Naive thymus-derived CD4-positive, alpha-beta T cell (primary cell): ENCODE results near the gene SAE1. TPM values are rescaled to one million over a fixed set of nuclear protein-coding genes. Genes with fewer than 3 reads are reported as not detected.
A peak's percentile ranks its signal among the peaks of the same experiment; 100 is the strongest.

Source experiments
- ATAC-seq: fragments of 150-1000 bp; cut with Tn5 transposase; 2 replicates; pipeline ENCODE4 v1.10.0; 2021; ENCODE audit warnings: mild to moderate bottlenecking, moderate library complexity
- CTCF ChIA-PET: fragments of 350-600 bp; sonication (Branson Sonifier 250); formaldehyde crosslinking; loops from one replicate; lab custom pipeline; 2021; ENCODE audit warnings: antibody characterized with exemption; lab: Charles Lee
- POLR2A ChIA-PET: fragments of 350-600 bp; sonication (Branson Sonifier 250); formaldehyde crosslinking; loops from one replicate; lab custom pipeline; 2021; ENCODE audit warnings: antibody characterized with exemption, inconsistent platforms; lab: Charles Lee
- DNase-seq, 9 donors: peaks; one replicate each; pipeline versions ENCODE4 v3.0.0 to v3.0.0-alpha.2; 2020 to 2022; ENCODE audit warnings: mixed read lengths in 1 of 9
- H3K27ac ChIP-seq: one replicate; pipeline ENCODE4 v1.7.0; 2013; ENCODE audit warnings: mild to moderate bottlenecking, low read depth, low read length, moderate library complexity
- H3K27me3 ChIP-seq, 2 donors: one replicate each; pipeline ENCODE4 v1.7.0; 2013; ENCODE audit warnings: low read length in 2 of 2, mild to moderate bottlenecking in 2 of 2, moderate library complexity in 2 of 2; ENCODE audit not compliant: control insufficient read depth in 2 of 2, insufficient read depth in 2 of 2
- H3K36me3 ChIP-seq, 3 experiments: 1 replicate in 2 of 3; 2 replicates in 1 of 3; pipeline ENCODE4 v1.7.0; 2013; ENCODE audit warnings: low read length in 3 of 3, mild to moderate bottlenecking in 3 of 3, moderate library complexity in 1 of 3; ENCODE audit not compliant: insufficient read depth in 3 of 3, control insufficient read depth in 2 of 3
- H3K4me1 ChIP-seq, 2 donors: one replicate each; pipeline ENCODE4 v1.7.0; 2013; ENCODE audit warnings: low read length in 2 of 2, mild to moderate bottlenecking in 2 of 2, moderate library complexity in 1 of 2; ENCODE audit not compliant: control insufficient read depth in 2 of 2, insufficient read depth in 2 of 2
- H3K4me3 ChIP-seq: 2 replicates; pipeline ENCODE4 v1.7.0; 2013; ENCODE audit warnings: mild to moderate bottlenecking, low read length
- H3K9me3 ChIP-seq, 3 experiments: 1 replicate in 2 of 3; 2 replicates in 1 of 3; pipeline ENCODE4 v1.7.0; 2013; ENCODE audit warnings: low read length in 3 of 3; ENCODE audit not compliant: control insufficient read depth in 2 of 3
- H3K27ac Mint-ChIP-seq, 9 donors: one replicate each; pipeline ENCODE4 v1.8.0; 2020 to 2022; ENCODE audit warnings: mixed read lengths in 9 of 9, mild to moderate bottlenecking in 8 of 9, moderate library complexity in 5 of 9, inconsistent platforms in 2 of 9
- H3K27me3 Mint-ChIP-seq, 5 donors: one replicate each; pipeline ENCODE4 v1.8.0; 2021 to 2022; ENCODE audit warnings: mixed read lengths in 5 of 5, mild to moderate bottlenecking in 1 of 5
- H3K36me3 Mint-ChIP-seq, 5 donors: one replicate each; pipeline ENCODE4 v1.8.0; 2020 to 2022; ENCODE audit warnings: mixed read lengths in 5 of 5, mild to moderate bottlenecking in 3 of 5, inconsistent platforms in 1 of 5
- H3K4me1 Mint-ChIP-seq, 7 donors: one replicate each; pipeline ENCODE4 v1.8.0; 2020 to 2022; ENCODE audit warnings: mixed read lengths in 7 of 7, mild to moderate bottlenecking in 3 of 7, inconsistent platforms in 1 of 7
- H3K4me3 Mint-ChIP-seq, 10 donors: one replicate each; pipeline ENCODE4 v1.8.0; 2020 to 2022; ENCODE audit warnings: mild to moderate bottlenecking in 10 of 10, mixed read lengths in 10 of 10, moderate library complexity in 6 of 10, inconsistent platforms in 2 of 10
- H3K9me3 Mint-ChIP-seq, 11 donors: one replicate each; pipeline ENCODE4 v1.8.0; 2020 to 2022; ENCODE audit warnings: mixed read lengths in 11 of 11, mild to moderate bottlenecking in 4 of 11, inconsistent platforms in 1 of 11, moderate library complexity in 1 of 11
- intact Hi-C, 2 donors: fragments of 100-400 bp; cut with micrococcal nuclease; formaldehyde crosslinking; loops; one replicate each; pipeline ENCODE4 v1.15.1; 2023
- polyA plus RNA-seq, 2 donors: library from polyadenylated mRNA; unstranded; fragments of 300-500 nt; fragmentation: Illumina TruSeq; gene quantifications; one replicate each; pipeline ENCODE4 v1.2.3, GENCODE V29; 2021
- total RNA-seq, 6 experiments: library from RNA in 5 of 6; stranded (reverse) in 5 of 6; gene quantifications; 1 replicate in 5 of 6; 2 replicates in 1 of 6; pipeline ENCODE4 v1.2.3 and lab custom pipeline; 2021 to 2026

SAE1 gene
- total and polyA plus RNA-seq, 7 experiments from 2014 or later = 34.3 to 181 (median 50.0) TPM

DNA sequence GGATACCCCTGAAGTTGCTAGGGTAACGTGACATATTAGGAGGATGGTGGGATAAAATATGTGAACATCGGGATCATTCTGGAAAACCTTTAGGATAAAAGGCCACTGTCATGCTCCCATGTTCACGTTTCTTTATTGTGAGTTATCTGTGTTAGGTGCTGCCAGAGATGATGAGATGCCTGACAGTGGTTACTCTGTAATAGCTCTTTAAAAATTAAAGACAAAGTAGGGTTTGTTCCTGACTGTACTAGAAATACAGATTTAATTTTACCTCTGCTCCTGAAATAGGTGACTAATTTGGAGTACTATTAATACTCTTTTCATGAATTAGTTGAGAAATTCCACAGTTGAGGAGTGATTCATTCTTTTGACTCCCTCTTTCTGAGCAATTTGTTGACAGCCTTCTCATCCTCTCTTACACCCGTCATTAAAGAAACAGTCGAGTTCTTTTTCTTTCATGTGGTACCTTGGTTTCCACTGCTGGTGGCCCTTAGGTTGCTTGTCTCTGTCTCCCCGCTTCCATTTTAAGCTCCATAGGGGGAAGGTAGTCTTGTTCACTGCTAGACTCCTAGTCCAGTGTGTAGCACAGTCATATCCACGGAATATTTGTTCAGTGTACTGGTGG, 28.4 kb downstream of the SAE1 start:
- DNase-seq (peak in 7 of 9 donors; percentile 69 to 83 (median 80)), ATAC-seq (peak; percentile 91)
- no peaks in the 10 kb centered on the region for H3K9me3 ChIP-seq
- intact Hi-C loops = loop anchor here (1.0 to 5.0 kb wide), 7 partner anchors 10 to 68 kb away; no protein-coding TSS in a partner anchor
- H3K4me1 Mint-ChIP-seq = peaks cover 35 to 80% (median 63%) of the 10 kb centered on the region in 7 donors
- CTCF ChIA-PET = interaction anchor here (0.9 to 7.5 kb wide), 13 partner anchors 9 to 145 kb away, joined by 3 to 54 read pairs (median 12); no protein-coding TSS in a partner anchor
- peak overlapping the region; percentile 66 for H3K27ac ChIP-seq
- H3K4me1 ChIP-seq = peaks cover 57 to 76% of the 10 kb centered on the region in 2 donors
- peak overlapping the region; percentile 79 to 98 (median 84) for H3K4me3 Mint-ChIP-seq
- peaks cover 0 to 13% (median 0%) of the 10 kb centered on the region in 3 experiments for H3K36me3 ChIP-seq
- no peaks in the 10 kb centered on the region for H3K27me3 Mint-ChIP-seq
- no peaks in the 10 kb centered on the region for H3K27me3 ChIP-seq
- peak overlapping the region; percentile 55 for H3K4me3 ChIP-seq
- H3K9me3 Mint-ChIP-seq = no peaks in the 10 kb centered on the region
- POLR2A ChIA-PET = interaction anchor here (0.6 to 19.8 kb wide), 17 partner anchors 9 to 299 kb away, joined by 3 to 386 read pairs (median 5); partner anchors contain the start of genes CCDC9 and ZC3H4
- H3K27ac Mint-ChIP-seq = peak overlapping the region; percentile 82 to 98 (median 97)
- peaks cover 4 to 26% (median 15%) of the 10 kb centered on the region in 5 donors for H3K36me3 Mint-ChIP-seq

DNA sequence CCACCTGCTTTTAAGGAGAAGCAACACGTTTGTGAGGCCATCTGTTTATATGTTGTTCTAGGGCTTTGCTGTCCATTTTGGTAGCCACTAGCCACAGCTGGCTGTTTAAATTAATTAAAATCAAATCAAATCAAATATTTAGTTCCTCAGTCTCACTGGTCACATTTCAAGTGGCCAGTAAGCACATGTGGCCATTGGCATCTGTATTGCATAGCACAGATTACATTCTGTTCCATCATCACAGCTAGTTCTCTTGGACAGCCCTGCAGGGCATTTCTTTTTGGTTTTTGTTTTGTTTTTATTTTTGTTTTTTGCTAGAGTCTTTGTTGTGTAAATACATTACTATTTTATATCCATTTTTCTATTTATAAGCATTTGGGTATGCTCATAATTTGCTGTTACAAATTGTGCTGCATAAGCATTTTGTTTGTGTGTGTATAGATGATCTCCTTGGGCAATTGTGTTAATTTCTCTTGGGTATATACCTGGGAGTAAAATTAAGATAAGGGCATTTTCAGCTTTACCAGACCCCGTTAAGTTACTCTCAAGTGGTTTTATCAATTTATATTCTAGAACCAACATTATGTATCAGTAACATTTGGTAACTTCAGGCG, 31.3 kb downstream of the SAE1 start:
- CTCF ChIA-PET = interaction anchor here (0.6 to 3.3 kb wide), 6 partner anchors 19 to 164 kb away, joined by 3 to 21 read pairs (median 6); no protein-coding TSS in a partner anchor

GRCh38 chr19:47168065-47168464, 37.4 kb downstream of the SAE1 start:
- H3K4me1 Mint-ChIP-seq = peaks cover 7 to 64% (median 47%) of the 10 kb centered on the region in 7 donors
- ChIA-PET POLR2A (interaction anchor here (2.5 to 19.8 kb wide), 3 partner anchors 9 to 55 kb away, joined by 6 to 386 read pairs (median 14); partner anchors contain the start of gene ZC3H4), CTCF (interaction anchor here (0.6 to 1.3 kb wide), 3 partner anchors 22 to 46 kb away, joined by 3 to 4 read pairs (median 3); no protein-coding TSS in a partner anchor)
- H3K4me1 ChIP-seq = peaks cover 0 to 4% of the 10 kb centered on the region in 2 donors
- H3K4me3 ChIP-seq = no peak overlapping the region
- intact Hi-C loops = no loop called here
- no peaks in the 10 kb centered on the region for H3K9me3 Mint-ChIP-seq
- H3K36me3 ChIP-seq = peaks cover 0 to 27% (median 0%) of the 10 kb centered on the region in 3 experiments
- no peaks in the 10 kb centered on the region for H3K27me3 Mint-ChIP-seq
- no peak overlapping the region for H3K4me3 Mint-ChIP-seq
- no peaks in the 10 kb centered on the region for H3K9me3 ChIP-seq
- no peak for DNase-seq
- H3K27ac Mint-ChIP-seq = peak overlapping the region in 4 of 9 donors; percentile 4 to 64 (median 35)
- H3K27ac ChIP-seq = no peak overlapping the region
- no peak for ATAC-seq
- H3K36me3 Mint-ChIP-seq = peaks cover under 1 to 34% (median 23%) of the 10 kb centered on the region in 5 donors
- H3K27me3 ChIP-seq = no peaks in the 10 kb centered on the region

More for the DNA sequence above, 31.3 kb downstream of the SAE1 start:
- H3K27me3 Mint-ChIP-seq = no peaks in the 10 kb centered on the region
- intact Hi-C loops = no loop called here
- no peak for ATAC-seq
- no peak overlapping the region for H3K4me3 ChIP-seq
- peak overlapping the region; percentile 43 for H3K27ac ChIP-seq
- peaks cover 38 to 58% of the 10 kb centered on the region in 2 donors for H3K4me1 ChIP-seq
- H3K36me3 Mint-ChIP-seq = peaks cover 0 to 15% (median 5%) of the 10 kb centered on the region in 5 donors
- no peaks in the 10 kb centered on the region for H3K9me3 ChIP-seq
- no peaks in the 10 kb centered on the region for H3K9me3 Mint-ChIP-seq
- H3K4me3 Mint-ChIP-seq = peak overlapping the region in 6 of 10 donors; percentile 21 to 98 (median 48)
- POLR2A ChIA-PET = interaction anchor here (0.6 to 19.8 kb wide), 7 partner anchors 9 to 444 kb away, joined by 3 to 386 read pairs (median 5); no protein-coding TSS in a partner anchor
- no peaks in the 10 kb centered on the region for H3K27me3 ChIP-seq
- H3K36me3 ChIP-seq = no peaks in the 10 kb centered on the region
- H3K27ac Mint-ChIP-seq = peak overlapping the region in 8 of 9 donors; percentile 81 to 96 (median 90)
- no peak for DNase-seq
- peaks cover 28 to 82% (median 67%) of the 10 kb centered on the region in 7 donors for H3K4me1 Mint-ChIP-seq

- H3K4me1 ChIP-seq = peaks cover 24 to 27% of the 10 kb centered on the region in 2 donors
- intact Hi-C loops = no loop called here
- H3K9me3 Mint-ChIP-seq = no peaks in the 10 kb centered on the region
- CTCF ChIA-PET = interaction anchor here (1.0 kb wide), 1 partner anchor 75 kb away, joined by 5 read pairs; no protein-coding TSS in a partner anchor
- no peaks in the 10 kb centered on the region for H3K9me3 ChIP-seq
- DNase-seq = no peak
- no peak overlapping the region for H3K4me3 Mint-ChIP-seq
- POLR2A ChIA-PET = interaction anchor here (0.5 to 19.8 kb wide), 5 partner anchors 10 to 53 kb away, joined by 3 to 386 read pairs (median 5); no protein-coding TSS in a partner anchor
- H3K4me1 Mint-ChIP-seq = peaks cover 32 to 82% (median 66%) of the 10 kb centered on the region in 7 donors
- no peak overlapping the region for H3K27ac ChIP-seq
- no peaks in the 10 kb centered on the region for H3K27me3 Mint-ChIP-seq
- peak overlapping the region in 5 of 9 donors; percentile 53 to 93 (median 74) for H3K27ac Mint-ChIP-seq
- H3K36me3 ChIP-seq = peaks cover 0 to 32% (median 0%) of the 10 kb centered on the region in 3 experiments
- ATAC-seq = no peak
- no peak overlapping the region for H3K4me3 ChIP-seq
- H3K36me3 Mint-ChIP-seq = peaks cover 5 to 58% (median 34%) of the 10 kb centered on the region in 5 donors
- H3K27me3 ChIP-seq = no peaks in the 10 kb centered on the region
Measured at GRCh38 chr19:47172666-47173455, 42.2 kb downstream of the SAE1 start.

GRCh38 chr19:47176071-47176626, 45.5 kb downstream of the SAE1 start:
- H3K9me3 Mint-ChIP-seq = no peaks in the 10 kb centered on the region
- peak overlapping the region; percentile 87 to 98 (median 96) for H3K27ac Mint-ChIP-seq
- H3K4me1 Mint-ChIP-seq = peaks cover 40 to 85% (median 76%) of the 10 kb centered on the region in 7 donors
- H3K4me3 Mint-ChIP-seq = peak overlapping the region; percentile 73 to 89 (median 81)
- Histone ChIP-seq H3K9me3 (no peaks in the 10 kb centered on the region), H3K27me3 (no peaks in the 10 kb centered on the region), H3K4me1 (peaks cover 40 to 55% of the 10 kb centered on the region in 2 donors), H3K27ac (peak overlapping the region; percentile 58), H3K4me3 (peak overlapping the region; percentile 28), H3K36me3 (peaks cover 0 to 17% (median 0%) of the 10 kb centered on the region in 3 experiments)
- no peak for ATAC-seq
- H3K27me3 Mint-ChIP-seq = no peaks in the 10 kb centered on the region
- ChIA-PET POLR2A (interaction anchor here (0.9 to 16.1 kb wide), 7 partner anchors 11 to 63 kb away, joined by 4 to 386 read pairs (median 10); partner anchors contain the start of gene ZC3H4), CTCF (interaction anchor here (0.6 to 3.0 kb wide), 9 partner anchors 9 to 212 kb away, joined by 3 to 30 read pairs (median 10); no protein-coding TSS in a partner anchor)
- DNase-seq = no peak
- peaks cover 5 to 46% (median 36%) of the 10 kb centered on the region in 5 donors for H3K36me3 Mint-ChIP-seq
- intact Hi-C loops = loop anchor here (1.0 kb wide), 4 partner anchors 10 to 18 kb away; no protein-coding TSS in a partner anchor
